ENCODE measurements around the gene FOS.

FOS gene

GRCh38 chr14:75313294-75313693, 34.7 kb downstream of the FOS start:
- H3K14ac ChIP-seq (ENCODE audit: low read length in 2 of 2) = no peak overlapping the region
- no peak overlapping the region for H3K9ac ChIP-seq (ENCODE audit: low read length)
- H2BK120ac ChIP-seq (ENCODE audit: low read depth, low read length) = no peak overlapping the region
- no peaks in the 10 kb centered on the region for H3K79me1 ChIP-seq (replicated peaks; ENCODE audit: low read length, poor library complexity, severe bottlenecking)
- no peak overlapping the region for H2AFZ ChIP-seq (ENCODE audit: low read depth, low read length)
- 93% methylated on average over 5 of the region's 5 CpGs for WGBS
- no peak overlapping the region for H3K23ac ChIP-seq (ENCODE audit: low read length in 2 of 2)
- H2BK12ac ChIP-seq (ENCODE audit: low read length in 2 of 2) = no peak overlapping the region
- no peak overlapping the region for H2BK5ac ChIP-seq (ENCODE audit: low read depth, low read length, poor library complexity, severe bottlenecking)
- H2BK15ac ChIP-seq (ENCODE audit: low read depth, poor library complexity, severe bottlenecking) = no peak overlapping the region
- H3K9me3 ChIP-seq (ENCODE audit: control insufficient read depth, low read length) = no peaks in the 10 kb centered on the region
- H3K4me3 ChIP-seq (ENCODE audit: insufficient read depth in 1 of 2, low read depth in 1 of 2, low read length in 2 of 2) = no peak overlapping the region
- H3K4me1 ChIP-seq (ENCODE audit: control insufficient read depth, insufficient read depth, low read depth, low read length) = peaks cover 5% of the 10 kb centered on the region
- no peak overlapping the region for H3K4me2 ChIP-seq (ENCODE audit: low read length, poor library complexity, severe bottlenecking)
- H3K18ac ChIP-seq (ENCODE audit: low read depth in 1 of 2, low read length in 2 of 2) = no peak overlapping the region
- H4K91ac ChIP-seq (ENCODE audit: low read length) = no peak overlapping the region
- no peak overlapping the region for H3K27ac ChIP-seq (ENCODE audit: low read length, poor library complexity, severe bottlenecking)
- no peak overlapping the region for H4K8ac ChIP-seq (ENCODE audit: low read length)
- H3K36me3 ChIP-seq (ENCODE audit: control insufficient read depth in 1 of 2, insufficient read depth in 2 of 2, low read depth in 1 of 2, low read length in 2 of 2) = no peaks in the 10 kb centered on the region
- peaks cover 0 to 32% of the 10 kb centered on the region in 2 experiments for H3K27me3 ChIP-seq (ENCODE audit: control insufficient read depth in 1 of 2, insufficient read depth in 1 of 2, low read length in 2 of 2)
- no peak overlapping the region for H3K4ac ChIP-seq (ENCODE audit: low read depth in 1 of 2, low read length in 2 of 2)
- no peak for DNase-seq
- H2AK5ac ChIP-seq (ENCODE audit: low read length, severe bottlenecking) = no peak overlapping the region

GRCh38 chr14:75315144-75315543, 36.5 kb downstream of the FOS start:
- no peak overlapping the region for H3K27ac ChIP-seq (ENCODE audit: low read length, poor library complexity, severe bottlenecking)
- no peaks in the 10 kb centered on the region for H3K79me1 ChIP-seq (replicated peaks; ENCODE audit: low read length, poor library complexity, severe bottlenecking)
- H2AFZ ChIP-seq (ENCODE audit: low read depth, low read length) = no peak overlapping the region
- H3K36me3 ChIP-seq (ENCODE audit: control insufficient read depth in 1 of 2, insufficient read depth in 2 of 2, low read depth in 1 of 2, low read length in 2 of 2) = no peaks in the 10 kb centered on the region
- H4K91ac ChIP-seq (ENCODE audit: low read length) = no peak overlapping the region
- no peak overlapping the region for H3K4ac ChIP-seq (ENCODE audit: low read depth in 1 of 2, low read length in 2 of 2)
- H3K4me3 ChIP-seq (ENCODE audit: insufficient read depth in 1 of 2, low read depth in 1 of 2, low read length in 2 of 2) = peak overlapping the region in 1 of 2 experiments; percentile 11
- H3K9ac ChIP-seq (ENCODE audit: low read length) = peak overlapping the region; percentile 45
- H2BK15ac ChIP-seq (ENCODE audit: low read depth, poor library complexity, severe bottlenecking) = no peak overlapping the region
- H2BK12ac ChIP-seq (ENCODE audit: low read length in 2 of 2) = no peak overlapping the region
- H3K18ac ChIP-seq (ENCODE audit: low read depth in 1 of 2, low read length in 2 of 2) = no peak overlapping the region
- H2AK5ac ChIP-seq (ENCODE audit: low read length, severe bottlenecking) = no peak overlapping the region
- no peak overlapping the region for H3K4me2 ChIP-seq (ENCODE audit: low read length, poor library complexity, severe bottlenecking)
- peaks cover 5% of the 10 kb centered on the region for H3K4me1 ChIP-seq (ENCODE audit: control insufficient read depth, insufficient read depth, low read depth, low read length)
- H3K27me3 ChIP-seq (ENCODE audit: control insufficient read depth in 1 of 2, insufficient read depth in 1 of 2, low read length in 2 of 2) = peaks cover 0 to 41% of the 10 kb centered on the region in 2 experiments
- 88% methylated on average over 4 of the region's 4 CpGs for WGBS
- H4K8ac ChIP-seq (ENCODE audit: low read length) = no peak overlapping the region
- H2BK120ac ChIP-seq (ENCODE audit: low read depth, low read length) = no peak overlapping the region
- H2BK5ac ChIP-seq (ENCODE audit: low read depth, low read length, poor library complexity, severe bottlenecking) = no peak overlapping the region
- no peak overlapping the region for H3K23ac ChIP-seq (ENCODE audit: low read length in 2 of 2)
- no peaks in the 10 kb centered on the region for H3K9me3 ChIP-seq (ENCODE audit: control insufficient read depth, low read length)
- DNase-seq = no peak
- H3K14ac ChIP-seq (ENCODE audit: low read length in 2 of 2) = no peak overlapping the region

- Histone ChIP-seq H3K4me2 (ENCODE audit: low read length, poor library complexity, severe bottlenecking) (no peak overlapping the region), H3K4me3 (ENCODE audit: insufficient read depth in 1 of 2, low read depth in 1 of 2, low read length in 2 of 2) (no peak overlapping the region), H3K9ac (ENCODE audit: low read length) (no peak overlapping the region), H3K14ac (ENCODE audit: low read length in 2 of 2) (no peak overlapping the region), H3K79me1 (replicated peaks; ENCODE audit: low read length, poor library complexity, severe bottlenecking) (no peaks in the 10 kb centered on the region), H3K36me3 (ENCODE audit: control insufficient read depth in 1 of 2, insufficient read depth in 2 of 2, low read depth in 1 of 2, low read length in 2 of 2) (no peaks in the 10 kb centered on the region), H3K23ac (ENCODE audit: low read length in 2 of 2) (no peak overlapping the region), H2BK15ac (ENCODE audit: low read depth, poor library complexity, severe bottlenecking) (no peak overlapping the region), H2BK5ac (ENCODE audit: low read depth, low read length, poor library complexity, severe bottlenecking) (no peak overlapping the region), H3K18ac (ENCODE audit: low read depth in 1 of 2, low read length in 2 of 2) (no peak overlapping the region), H2AK5ac (ENCODE audit: low read length, severe bottlenecking) (no peak overlapping the region), H3K4me1 (ENCODE audit: control insufficient read depth, insufficient read depth, low read depth, low read length) (no peaks in the 10 kb centered on the region), H2AFZ (ENCODE audit: low read depth, low read length) (no peak overlapping the region), H3K27me3 (ENCODE audit: control insufficient read depth in 1 of 2, insufficient read depth in 1 of 2, low read length in 2 of 2) (peaks cover 0 to 44% of the 10 kb centered on the region in 2 experiments), H3K4ac (ENCODE audit: low read depth in 1 of 2, low read length in 2 of 2) (no peak overlapping the region), H4K8ac (ENCODE audit: low read length) (no peak overlapping the region), H4K91ac (ENCODE audit: low read length) (no peak overlapping the region), H2BK12ac (ENCODE audit: low read length in 2 of 2) (no peak overlapping the region), H3K27ac (ENCODE audit: low read length, poor library complexity, severe bottlenecking) (no peak overlapping the region), H3K9me3 (ENCODE audit: control insufficient read depth, low read length) (no peaks in the 10 kb centered on the region), H2BK120ac (ENCODE audit: low read depth, low read length) (no peak overlapping the region)
- 73% methylated on average over 4 of the region's 4 CpGs for WGBS
- no peak for DNase-seq
Observed at GRCh38 chr14:75317148-75317547, 38.5 kb downstream of the FOS start.

- Histone ChIP-seq H2BK120ac (ENCODE audit: low read depth, low read length) (no peak overlapping the region), H3K4ac (ENCODE audit: low read depth in 1 of 2, low read length in 2 of 2) (no peak overlapping the region), H2AFZ (ENCODE audit: low read depth, low read length) (no peak overlapping the region), H4K91ac (ENCODE audit: low read length) (no peak overlapping the region), H2BK12ac (ENCODE audit: low read length in 2 of 2) (no peak overlapping the region), H3K27ac (ENCODE audit: low read length, poor library complexity, severe bottlenecking) (no peak overlapping the region), H2BK15ac (ENCODE audit: low read depth, poor library complexity, severe bottlenecking) (no peak overlapping the region), H3K4me2 (ENCODE audit: low read length, poor library complexity, severe bottlenecking) (no peak overlapping the region), H2AK5ac (ENCODE audit: low read length, severe bottlenecking) (no peak overlapping the region), H3K4me3 (ENCODE audit: insufficient read depth in 1 of 2, low read depth in 1 of 2, low read length in 2 of 2) (no peak overlapping the region), H3K4me1 (ENCODE audit: control insufficient read depth, insufficient read depth, low read depth, low read length) (no peaks in the 10 kb centered on the region), H3K36me3 (ENCODE audit: control insufficient read depth in 1 of 2, insufficient read depth in 2 of 2, low read depth in 1 of 2, low read length in 2 of 2) (no peaks in the 10 kb centered on the region), H2BK5ac (ENCODE audit: low read depth, low read length, poor library complexity, severe bottlenecking) (no peak overlapping the region), H3K18ac (ENCODE audit: low read depth in 1 of 2, low read length in 2 of 2) (no peak overlapping the region), H3K14ac (ENCODE audit: low read length in 2 of 2) (no peak overlapping the region), H4K8ac (ENCODE audit: low read length) (no peak overlapping the region), H3K9ac (ENCODE audit: low read length) (no peak overlapping the region), H3K23ac (ENCODE audit: low read length in 2 of 2) (peak overlapping the region in 1 of 2 experiments; percentile 42), H3K27me3 (ENCODE audit: control insufficient read depth in 1 of 2, insufficient read depth in 1 of 2, low read length in 2 of 2) (peaks cover 0 to 54% of the 10 kb centered on the region in 2 experiments), H3K9me3 (ENCODE audit: control insufficient read depth, low read length) (no peaks in the 10 kb centered on the region), H3K79me1 (replicated peaks; ENCODE audit: low read length, poor library complexity, severe bottlenecking) (no peaks in the 10 kb centered on the region)
- DNase-seq = no peak
Observed at GRCh38 chr14:75318353-75318752, 39.7 kb downstream of the FOS start.

Measured in mesenchymal stem cell (in vitro differentiated cells and primary cell).